H1 (cell line): ENCODE results near the gene SELENOO.

Source experiments
- ATF3 ChIP-seq: IDR thresholded peaks from 2 replicates; pipeline ENCODE4 v1.6.1; 2011; ENCODE audit warnings: low read depth, mild to moderate bottlenecking, low read length; ENCODE audit not compliant: insufficient read depth
- BCL11A ChIP-seq, 2 experiments: IDR thresholded peaks; one replicate each; pipeline ENCODE4 v1.6.1; 2011; ENCODE audit warnings: low read depth in 2 of 2, low read length in 2 of 2, mild to moderate bottlenecking in 2 of 2
- CHD2 ChIP-seq: IDR thresholded peaks from 2 replicates; pipeline ENCODE4 v1.6.1; 2012; ENCODE audit warnings: low read length, improper control_type of control experiment
- CREB1 ChIP-seq: IDR thresholded peaks from 2 replicates; pipeline ENCODE4 v1.6.1; 2012; ENCODE audit warnings: inconsistent platforms
- CTCF ChIP-seq, 3 experiments: IDR thresholded peaks; 1 replicate in 2 of 3; 2 replicates in 1 of 3; pipeline versions ENCODE4 v1.5.1 to v1.6.1; 2011; ENCODE audit warnings: low read length in 3 of 3, mild to moderate bottlenecking in 3 of 3, inconsistent platforms in 2 of 3, low read depth in 1 of 3, moderate library complexity in 1 of 3; ENCODE audit not compliant: insufficient read depth in 1 of 3; ENCODE audit errors: control extremely low read depth in 1 of 3
- NANOG ChIP-seq: IDR thresholded peaks from 2 replicates; pipeline ENCODE4 v1.6.1; 2011; ENCODE audit warnings: low read length, low read depth, mild to moderate bottlenecking, inconsistent platforms; ENCODE audit not compliant: insufficient read depth, poor library complexity, severe bottlenecking
- POLR2A ChIP-seq, 2 experiments: IDR thresholded peaks; 1 replicate in 1 of 2; 2 replicates in 1 of 2; pipeline ENCODE4 v1.6.1; 2011; ENCODE audit warnings: low read depth in 2 of 2, low read length in 2 of 2, mild to moderate bottlenecking in 2 of 2; ENCODE audit errors: control extremely low read depth in 1 of 2
- POLR2AphosphoS5 ChIP-seq: IDR thresholded peaks from 2 replicates; pipeline ENCODE4 v1.6.1; 2011; ENCODE audit warnings: low read depth, low read length
- SP2 ChIP-seq: IDR thresholded peaks from 2 replicates; pipeline ENCODE4 v1.6.1; 2012; ENCODE audit warnings: mild to moderate bottlenecking, low read length, inconsistent platforms
- TAF1 ChIP-seq: IDR thresholded peaks from 2 replicates; pipeline ENCODE4 v1.6.1; 2011; ENCODE audit warnings: mild to moderate bottlenecking, low read depth, low read length
- YY1 ChIP-seq: IDR thresholded peaks from 2 replicates; pipeline ENCODE4 v1.6.1; 2011; ENCODE audit warnings: low read depth, mild to moderate bottlenecking, low read length
- ZNF274 ChIP-seq: IDR thresholded peaks from 2 replicates; pipeline ENCODE4 v1.7.0; 2012; ENCODE audit warnings: low read length, borderline replicate concordance; ENCODE audit errors: extremely low read depth

GRCh38 chr22:50204571-50204970 is 3.8 kb downstream of the SELENOO start:
- no peak for TF ChIP-seq CHD2
- TF ChIP-seq CTCF (IDR thresholded peaks at IDR 0.05; ENCODE audit: control extremely low read depth in 1 of 3, insufficient read depth in 1 of 3, low read depth in 1 of 3, low read length in 3 of 3), result no peak
- TF ChIP-seq POLR2A (IDR thresholded peaks at IDR 0.05; ENCODE audit: control extremely low read depth in 1 of 2, low read depth in 2 of 2, low read length in 2 of 2), result no peak
- no peak for TF ChIP-seq POLR2AphosphoS5
- no peak for TF ChIP-seq NANOG
- TF ChIP-seq YY1, result no peak
- TF ChIP-seq ATF3, result no peak
- no peak for TF ChIP-seq ZNF274
- no peak for TF ChIP-seq BCL11A (IDR thresholded peaks at IDR 0.05; ENCODE audit: low read depth in 2 of 2, low read length in 2 of 2)
- no peak for TF ChIP-seq SP2
- TF ChIP-seq CREB1, result no peak
- no peak for TF ChIP-seq TAF1
